C4-2B (cell line): Measurements from ENCODE around the gene AXL.

Source experiments
- CTCF ChIP-seq: fragments of 450-650 bp; conservative IDR thresholded peaks from 2 replicates; pipeline ENCODE4 v1.5.1; 2017; ENCODE audit warnings: mild to moderate bottlenecking
- ZFX ChIP-seq: fragments of 450-650 bp; IDR thresholded peaks from 2 replicates; pipeline ENCODE4 v1.6.1; 2017

GRCh38 chr19:41263042-41263849 lies 44.2 kb downstream of the AXL start:
- TF ChIP-seq CTCF = no peak
- no peak for TF ChIP-seq ZFX
